Sigmoid colon (tissue), 7 donors: ENCODE measurements around the gene C5orf15. TPM values are rescaled to one million over a fixed set of nuclear protein-coding genes. Genes with fewer than 3 reads are reported as not detected.

Experiments used
- DNase-seq: peaks from one replicate; pipeline ENCODE4 v3.0.0-alpha.2; 2019
- H3K27ac ChIP-seq, 4 donors: fragments of 200-600 bp; sonication (generic); one replicate each; pipeline ENCODE4 v1.5.1; 2016 to 2019; ENCODE audit warnings: mild to moderate bottlenecking in 1 of 4
- H3K27me3 ChIP-seq, 3 donors: fragments of 200-600 bp; sonication (generic); one replicate each; pipeline ENCODE4 v1.5.1; 2019; ENCODE audit warnings: mild to moderate bottlenecking in 1 of 3
- H3K36me3 ChIP-seq, 4 donors: fragments of 200-600 bp; sonication (generic); one replicate each; pipeline ENCODE4 v1.5.1; 2016 to 2019
- H3K4me1 ChIP-seq, 4 donors: fragments of 200-600 bp; sonication (generic); one replicate each; pipeline ENCODE4 v1.5.1; 2017 to 2019
- H3K4me3 ChIP-seq, 4 donors: fragments of 200-600 bp; sonication (generic); one replicate each; pipeline ENCODE4 v1.5.1; 2017 to 2019; ENCODE audit warnings: mild to moderate bottlenecking in 2 of 4, moderate library complexity in 1 of 4
- H3K9me3 ChIP-seq, 4 donors: fragments of 200-600 bp in 3 of 4; sonication (generic) in 3 of 4; one replicate each; pipeline versions ENCODE4 v1.5.1 to v1.6.1; 2013 to 2019
- EP300 ChIP-seq, 4 donors: sonication (generic); formaldehyde crosslinking; IDR thresholded peaks; one replicate each; pipeline ENCODE4 v1.6.1; 2017; ENCODE audit warnings: antibody characterized with exemption in 4 of 4
- POLR2A ChIP-seq, 2 donors: fragments of 450-650 bp; IDR thresholded peaks; one replicate each; pipeline ENCODE4 v1.6.1; 2016; ENCODE audit warnings: antibody characterized with exemption in 2 of 2, mild to moderate bottlenecking in 2 of 2, moderate library complexity in 2 of 2
- POLR2AphosphoS5 ChIP-seq, 4 donors: sonication (generic); formaldehyde crosslinking; IDR thresholded peaks; one replicate each; pipeline ENCODE4 v1.6.1; 2017; ENCODE audit warnings: antibody characterized with exemption in 4 of 4
- WGBS, 2 donors: extraction: QIAGEN DNeasy Blood & Tissue Kit; methylation state at CpG; one replicate each; pipeline ENCODE4 v1.1.7; 2013; 5-methylcytosine and 5-hydroxymethylcytosine counted together
- intact Hi-C: fragments of 100-400 bp; cut with DNase I; formaldehyde crosslinking; loops from one replicate; pipeline ENCODE4 v1.15.1; 2023
- polyA plus RNA-seq, 3 donors: library from polyadenylated mRNA; stranded (reverse); fragments of 200-250 nt; gene quantifications; one replicate each; pipeline ENCODE4 v1.2.3, GENCODE V29; 2013
- total RNA-seq, 4 donors: library from RNA; depleted of rRNA; stranded (reverse); fragments of >200 nt; gene quantifications; one replicate each; pipeline ENCODE4 v1.1.0, GENCODE V29; 2016
- TF ChIP-seq, protein P1 (sequence below), 4 experiments: fragments of 450-650 bp in 3 of 4; fragments of 200-600 bp in 1 of 4; IDR thresholded peaks; one replicate each; pipeline ENCODE4 v1.5.1; 2016 to 2019; ENCODE audit warnings: antibody characterized with exemption in 4 of 4, mild to moderate bottlenecking in 3 of 4, moderate library complexity in 2 of 4
- donor health status: healthy with polysubstance abuse.
- donor health status: Bipolar disorder and iron deficiency.
- donor health status: healthy.

C5orf15 gene
- total and polyA plus RNA-seq, 7 donors, result 6.6 to 38.5 (median 26.0) TPM

DNA sequence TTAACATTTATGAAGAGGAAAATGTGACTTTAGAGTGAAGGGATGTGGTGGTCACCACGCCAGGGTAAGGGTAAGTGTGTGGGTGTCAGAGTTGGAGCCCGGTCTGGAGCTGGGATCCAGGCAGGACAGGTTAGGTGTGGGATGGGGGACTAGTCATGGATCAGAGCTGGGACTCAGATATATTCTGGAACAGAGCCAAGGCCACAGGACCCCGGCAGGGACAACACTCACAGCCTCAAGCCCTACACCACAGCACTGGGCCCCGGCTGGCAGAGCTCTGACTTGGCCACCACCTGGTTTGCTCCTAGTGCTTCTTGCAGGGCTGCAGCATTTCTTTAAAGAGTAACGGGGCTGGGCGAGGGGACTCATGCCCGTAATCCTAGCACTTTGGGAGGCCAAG lies 47.4 kb downstream of the C5orf15 start:
- intact Hi-C loops, result no loop called here
- WGBS, 2 donors, result 88% methylated on average over 7 of the region's 7 CpGs

DNA sequence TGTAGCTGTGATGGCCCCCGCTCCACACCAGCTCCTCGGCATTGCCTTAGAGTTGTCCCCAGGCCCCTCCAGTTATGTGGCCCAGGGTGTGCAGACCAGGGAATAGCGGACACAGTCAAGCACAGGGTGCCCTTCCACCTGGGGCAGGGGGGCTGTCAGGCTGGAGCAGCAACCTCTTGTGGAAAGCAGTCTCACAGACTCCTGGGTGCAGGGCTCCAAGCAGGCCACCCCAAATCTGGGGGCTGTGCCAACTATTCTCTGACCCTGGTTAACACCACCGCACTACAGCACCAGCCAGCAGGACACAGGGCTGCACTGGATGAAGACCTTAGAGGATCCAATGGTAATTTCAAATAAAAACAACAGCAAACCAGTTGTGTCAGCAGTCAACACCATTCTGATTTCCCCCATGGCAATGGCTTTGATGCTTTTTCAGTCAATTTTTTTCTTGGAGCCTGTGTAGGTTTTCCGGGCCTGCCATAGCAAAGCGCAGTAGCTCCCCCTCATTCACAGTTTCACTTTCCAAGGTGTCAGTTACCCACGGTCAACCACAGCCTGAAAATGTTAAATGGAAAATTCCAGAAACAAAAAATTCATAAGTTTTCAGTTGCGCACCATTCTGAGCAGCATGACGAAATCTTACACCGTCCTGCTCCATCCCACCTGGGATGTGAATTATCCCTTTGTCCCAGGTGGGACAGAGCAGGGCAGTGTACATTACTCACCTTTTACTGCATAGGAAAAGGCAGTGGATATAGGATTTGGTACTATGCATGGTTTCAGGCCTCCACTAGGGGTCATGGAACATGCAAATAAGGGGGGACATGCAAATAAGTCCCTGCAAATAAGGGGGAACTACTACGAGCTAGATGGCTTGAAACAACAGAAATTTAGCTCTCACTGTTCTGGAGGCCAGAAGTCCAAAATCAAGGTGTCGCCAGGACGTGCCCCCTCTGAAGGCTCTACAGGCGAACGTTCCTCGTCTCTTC lies 49.0 kb downstream of the C5orf15 start:
- DNase-seq, result no peak
- H3K4me3 ChIP-seq, result no peak overlapping the region
- H3K36me3 ChIP-seq, result no peaks in the 10 kb centered on the region
- H3K27ac ChIP-seq, result no peak overlapping the region
- H3K4me1 ChIP-seq, result no peaks in the 10 kb centered on the region
- intact Hi-C loops, result no loop called here
- H3K27me3 ChIP-seq, result no peaks in the 10 kb centered on the region
- TF ChIP-seq, protein P1, sequence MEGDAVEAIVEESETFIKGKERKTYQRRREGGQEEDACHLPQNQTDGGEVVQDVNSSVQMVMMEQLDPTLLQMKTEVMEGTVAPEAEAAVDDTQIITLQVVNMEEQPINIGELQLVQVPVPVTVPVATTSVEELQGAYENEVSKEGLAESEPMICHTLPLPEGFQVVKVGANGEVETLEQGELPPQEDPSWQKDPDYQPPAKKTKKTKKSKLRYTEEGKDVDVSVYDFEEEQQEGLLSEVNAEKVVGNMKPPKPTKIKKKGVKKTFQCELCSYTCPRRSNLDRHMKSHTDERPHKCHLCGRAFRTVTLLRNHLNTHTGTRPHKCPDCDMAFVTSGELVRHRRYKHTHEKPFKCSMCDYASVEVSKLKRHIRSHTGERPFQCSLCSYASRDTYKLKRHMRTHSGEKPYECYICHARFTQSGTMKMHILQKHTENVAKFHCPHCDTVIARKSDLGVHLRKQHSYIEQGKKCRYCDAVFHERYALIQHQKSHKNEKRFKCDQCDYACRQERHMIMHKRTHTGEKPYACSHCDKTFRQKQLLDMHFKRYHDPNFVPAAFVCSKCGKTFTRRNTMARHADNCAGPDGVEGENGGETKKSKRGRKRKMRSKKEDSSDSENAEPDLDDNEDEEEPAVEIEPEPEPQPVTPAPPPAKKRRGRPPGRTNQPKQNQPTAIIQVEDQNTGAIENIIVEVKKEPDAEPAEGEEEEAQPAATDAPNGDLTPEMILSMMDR (IDR thresholded peaks at IDR 0.05), result no peak
- TF ChIP-seq POLR2A (IDR thresholded peaks at IDR 0.05) (no peak), POLR2AphosphoS5 (IDR thresholded peaks at IDR 0.05) (no peak), EP300 (IDR thresholded peaks at IDR 0.05) (no peak)
- H3K9me3 ChIP-seq, result no peaks in the 10 kb centered on the region
- 92% methylated on average over 16 of the region's 16 CpGs for WGBS, 2 donors

More for the DNA sequence above, 47.4 kb downstream of the C5orf15 start:
- no peak for TF ChIP-seq POLR2A (IDR thresholded peaks at IDR 0.05)
- TF ChIP-seq POLR2AphosphoS5 (IDR thresholded peaks at IDR 0.05), result no peak
- TF ChIP-seq EP300 (IDR thresholded peaks at IDR 0.05), result no peak
- TF ChIP-seq, protein P1 (IDR thresholded peaks at IDR 0.05), result no peak
- no peaks in the 10 kb centered on the region for H3K36me3 ChIP-seq
- H3K4me1 ChIP-seq, result no peaks in the 10 kb centered on the region
- no peak overlapping the region for H3K4me3 ChIP-seq
- H3K27ac ChIP-seq, result no peak overlapping the region
- DNase-seq, result no peak
- no peaks in the 10 kb centered on the region for H3K9me3 ChIP-seq
- H3K27me3 ChIP-seq, result no peaks in the 10 kb centered on the region

DNA sequence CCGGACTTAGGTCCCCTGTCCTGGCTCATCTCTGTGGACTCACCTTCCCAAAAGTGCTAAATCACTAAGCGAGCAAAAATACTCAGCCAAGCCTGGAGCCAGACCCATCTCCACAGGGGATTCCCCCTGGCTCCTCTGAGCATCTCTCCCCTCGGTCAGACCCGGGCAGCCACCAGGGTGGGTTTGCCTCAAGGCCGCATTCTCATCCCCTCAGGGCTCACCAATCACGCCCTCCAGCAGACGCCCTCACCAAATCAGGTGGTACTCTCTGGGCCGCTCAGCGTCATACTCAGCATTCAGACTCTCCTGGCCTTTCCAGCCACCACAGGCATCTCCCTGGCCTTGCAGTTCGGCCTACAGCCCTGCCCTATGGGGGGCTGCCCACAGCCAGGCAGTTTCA lies 49.7 kb downstream of the C5orf15 start:
- intact Hi-C loops, result no loop called here
- Histone ChIP-seq H3K4me3 (no peak overlapping the region), H3K27ac (no peak overlapping the region), H3K36me3 (no peaks in the 10 kb centered on the region), H3K4me1 (no peaks in the 10 kb centered on the region), H3K27me3 (no peaks in the 10 kb centered on the region), H3K9me3 (no peaks in the 10 kb centered on the region)
- TF ChIP-seq, protein P1 (IDR thresholded peaks at IDR 0.05), result no peak
- TF ChIP-seq EP300 (IDR thresholded peaks at IDR 0.05) (no peak), POLR2A (IDR thresholded peaks at IDR 0.05) (no peak), POLR2AphosphoS5 (IDR thresholded peaks at IDR 0.05) (no peak)
- no peak for DNase-seq
- 94 to 95% methylated on average over 10 of the region's 10 CpGs for WGBS, 2 donors

DNA sequence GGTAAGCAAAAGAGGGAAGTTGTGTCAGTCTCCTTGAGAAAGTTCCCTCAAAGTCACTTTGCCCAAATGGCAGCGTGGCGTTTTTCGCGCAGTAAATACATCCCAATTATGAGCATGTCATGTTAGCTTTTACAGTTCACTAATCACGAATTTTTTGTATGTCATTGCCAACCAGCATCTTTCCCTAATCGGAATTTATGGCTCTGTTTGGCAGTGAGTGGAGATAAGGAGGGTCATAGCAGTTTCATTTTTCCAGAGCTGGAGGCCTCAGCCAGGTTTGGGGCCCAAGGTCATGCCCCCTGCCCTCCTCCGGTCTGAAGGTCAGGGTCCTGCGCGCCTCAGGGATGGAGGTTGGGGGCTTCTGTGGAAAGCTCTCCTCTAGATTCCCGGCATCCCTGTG lies 50.1 kb downstream of the C5orf15 start:
- Histone ChIP-seq H3K27me3 (no peaks in the 10 kb centered on the region), H3K4me3 (no peak overlapping the region), H3K4me1 (no peaks in the 10 kb centered on the region), H3K36me3 (no peaks in the 10 kb centered on the region), H3K9me3 (no peaks in the 10 kb centered on the region), H3K27ac (no peak overlapping the region)
- TF ChIP-seq POLR2A (IDR thresholded peaks at IDR 0.05), result no peak
- TF ChIP-seq EP300 (IDR thresholded peaks at IDR 0.05), result no peak
- no peak for TF ChIP-seq POLR2AphosphoS5 (IDR thresholded peaks at IDR 0.05)
- TF ChIP-seq, protein P1 (IDR thresholded peaks at IDR 0.05), result no peak
- DNase-seq, result no peak
- intact Hi-C loops, result no loop called here
- WGBS, 2 donors, result 84 to 91% methylated on average over 10 of the region's 10 CpGs
